Transverse colon (tissue), 4 donors: ENCODE data around the gene LPO. TPM values are rescaled to one million over a fixed set of nuclear protein-coding genes. Genes with fewer than 3 reads are reported as not detected.

Source experiments
- DNase-seq: peaks from one replicate; pipeline ENCODE4 v3.0.0-alpha.2; 2019
- H3K27ac ChIP-seq, 4 donors: fragments of 200-600 bp; sonication (generic); 2 replicates each; pipeline ENCODE4 v1.5.1; 2016 to 2018; ENCODE audit warnings: inconsistent platforms in 4 of 4
- H3K27me3 ChIP-seq: fragments of 200-600 bp; sonication (generic); 2 replicates; pipeline ENCODE4 v1.5.1; 2017; ENCODE audit warnings: inconsistent platforms
- H3K36me3 ChIP-seq, 4 donors: fragments of 200-600 bp; sonication (generic); 2 replicates each; pipeline ENCODE4 v1.5.1; 2017 to 2019; ENCODE audit warnings: inconsistent platforms in 4 of 4
- H3K4me1 ChIP-seq, 4 donors: fragments of 200-600 bp; sonication (generic); 2 replicates each; pipeline ENCODE4 v1.5.1; 2017 to 2020; ENCODE audit warnings: inconsistent platforms in 4 of 4
- H3K4me3 ChIP-seq, 4 donors: fragments of 200-600 bp; sonication (generic); 1 replicate in 1 of 4; 2 replicates in 3 of 4; pipeline versions ENCODE4 v1.5.1 to v1.6.1; 2017 to 2019; ENCODE audit warnings: inconsistent platforms in 4 of 4
- H3K9me3 ChIP-seq, 2 donors: fragments of 200-600 bp; sonication (generic); 2 replicates each; pipeline ENCODE4 v1.5.1; 2017 to 2019; ENCODE audit warnings: inconsistent platforms in 2 of 2
- CTCF ChIP-seq, 5 experiments: fragments of 200-600 bp in 3 of 5; fragments of 450-650 bp in 2 of 5; sonication (generic) in 3 of 5; IDR thresholded peaks; 1 replicate in 2 of 5; 2 replicates in 3 of 5; pipeline ENCODE4 v1.5.1; 2016 to 2017; ENCODE audit warnings: antibody characterized with exemption in 5 of 5, inconsistent platforms in 3 of 5, mild to moderate bottlenecking in 2 of 5, moderate library complexity in 1 of 5
- EP300 ChIP-seq: sonication (generic); formaldehyde crosslinking; IDR thresholded peaks from one replicate; pipeline ENCODE4 v1.6.1; 2017; ENCODE audit warnings: antibody characterized with exemption, low read depth
- POLR2A ChIP-seq: fragments of 450-650 bp; IDR thresholded peaks from one replicate; pipeline ENCODE4 v1.6.1; 2016; ENCODE audit warnings: antibody characterized with exemption, mild to moderate bottlenecking, moderate library complexity
- POLR2AphosphoS5 ChIP-seq, 3 donors: sonication (generic); formaldehyde crosslinking; IDR thresholded peaks; one replicate each; pipeline ENCODE4 v1.6.1; 2016; ENCODE audit warnings: antibody characterized with exemption in 3 of 3
- WGBS, 2 donors: methylation state at CpG; one replicate each; pipeline ENCODE4 v1.1.5; 2018; ENCODE audit warnings: low coverage in 1 of 2; 5-methylcytosine and 5-hydroxymethylcytosine counted together
- in situ Hi-C, 4 donors: fragments of 200-750 bp; cut with MboI; loops; one replicate each; pipeline versions ENCODE4 v1.15.0 to v1.15.1; 2017; ENCODE audit warnings: low sequenced_read_pairs in 3 of 4, low pct_ligation_motif_present in 1 of 4, low pct_unique_long_range_greater_than_20kb in 1 of 4
- intact Hi-C: fragments of 100-400 bp; cut with DNase I; formaldehyde crosslinking; loops from one replicate; pipeline ENCODE4 v1.15.1; 2023; ENCODE audit warnings: low total_unique reads
- total RNA-seq, 4 donors: library from RNA; depleted of rRNA; stranded (reverse); fragments of >200 nt; gene quantifications; one replicate each; pipeline ENCODE4 v1.1.0, GENCODE V29; 2016

LPO gene
- total RNA-seq, 4 donors from 2014 or later: not detected

- Histone ChIP-seq H3K27ac (no peak overlapping the region), H3K9me3 (no peaks in the 10 kb centered on the region), H3K36me3 (no peaks in the 10 kb centered on the region), H3K4me3 (no peak overlapping the region), H3K27me3 (peaks cover 47% of the 10 kb centered on the region), H3K4me1 (no peaks in the 10 kb centered on the region)
- DNase-seq: no peak
- TF ChIP-seq EP300 (no peak), POLR2AphosphoS5 (IDR thresholded peaks at IDR 0.05) (no peak), POLR2A (no peak), CTCF (IDR thresholded peaks at IDR 0.05) (no peak)
- intact Hi-C loops (no loop called here), in situ Hi-C loops (no loop called here)
- WGBS, 2 donors: 68 to 74% methylated on average over 3 to 5 of the region's 5 CpGs
Measured at GRCh38 chr17:58291246-58291645, 52.9 kb downstream of the LPO start.

- H3K4me3 ChIP-seq: no peak overlapping the region
- no peak overlapping the region for H3K27ac ChIP-seq
- no peaks in the 10 kb centered on the region for H3K36me3 ChIP-seq
- H3K9me3 ChIP-seq: no peaks in the 10 kb centered on the region
- no peaks in the 10 kb centered on the region for H3K4me1 ChIP-seq
- TF ChIP-seq POLR2A: no peak
- TF ChIP-seq EP300: no peak
- TF ChIP-seq CTCF (IDR thresholded peaks at IDR 0.05): no peak
- TF ChIP-seq POLR2AphosphoS5 (IDR thresholded peaks at IDR 0.05): no peak
- 83 to 90% methylated on average over 1 of the region's 1 CpG for WGBS, 2 donors
- intact Hi-C loops (loop anchor here (1.0 kb wide), 1 partner anchor 11 kb away; no protein-coding TSS in a partner anchor), in situ Hi-C loops (no loop called here)
- peaks cover 34% of the 10 kb centered on the region for H3K27me3 ChIP-seq
- no peak for DNase-seq
Measured at GRCh38 chr17:58294034-58294433, 55.6 kb downstream of the LPO start.

GRCh38 chr17:58300336-58300735 lies 62.0 kb downstream of the LPO start:
- TF ChIP-seq CTCF (IDR thresholded peaks at IDR 0.05) (no peak), POLR2AphosphoS5 (IDR thresholded peaks at IDR 0.05) (no peak), EP300 (no peak), POLR2A (no peak)
- Histone ChIP-seq H3K4me1 (no peaks in the 10 kb centered on the region), H3K9me3 (no peaks in the 10 kb centered on the region), H3K4me3 (no peak overlapping the region), H3K36me3 (no peaks in the 10 kb centered on the region), H3K27ac (no peak overlapping the region), H3K27me3 (no peaks in the 10 kb centered on the region)
- in situ Hi-C loops: no loop called here
- intact Hi-C loops: no loop called here
- 70 to 79% methylated on average over 4 to 6 of the region's 6 CpGs for WGBS, 2 donors
- no peak for DNase-seq

GRCh38 chr17:58301504-58302150 lies 63.2 kb downstream of the LPO start:
- Histone ChIP-seq H3K4me1 (no peaks in the 10 kb centered on the region), H3K4me3 (no peak overlapping the region), H3K27me3 (no peaks in the 10 kb centered on the region), H3K27ac (no peak overlapping the region), H3K36me3 (no peaks in the 10 kb centered on the region), H3K9me3 (no peaks in the 10 kb centered on the region)
- intact Hi-C loops: loop anchor here (2.0 kb wide), 1 partner anchor 65 kb away; no protein-coding TSS in a partner anchor
- 77 to 88% methylated on average over 9 to 16 of the region's 16 CpGs for WGBS, 2 donors
- no peak for DNase-seq
- TF ChIP-seq POLR2A: no peak
- TF ChIP-seq POLR2AphosphoS5 (IDR thresholded peaks at IDR 0.05): no peak
- no peak for TF ChIP-seq EP300
- TF ChIP-seq CTCF (IDR thresholded peaks at IDR 0.05): no peak
- in situ Hi-C loops: no loop called here
